Neural cell (in vitro differentiated cells): Measurements from ENCODE around the gene TPGS1. TPM values are rescaled to one million over a fixed set of nuclear protein-coding genes. Genes with fewer than 3 reads are reported as not detected.

Experiments
- H2AFZ ChIP-seq: fragments of 200-600, 300-800 bp; sonication (generic), shearing (Covaris generic); 2 replicates; pipeline ENCODE4 v1.6.0; 2014; ENCODE audit warnings: low read depth, mild to moderate bottlenecking, antibody characterized with exemption, low read length, moderate library complexity
- H3F3A ChIP-seq: fragments of 200-600 bp; shearing (Covaris generic); 2 replicates; pipeline ENCODE4 v1.6.1; 2016; ENCODE audit warnings: mild to moderate bottlenecking, moderate library complexity, mixed read lengths, antibody characterized with exemption, low read length; ENCODE audit not compliant: insufficient read depth, poor library complexity, severe bottlenecking
- H3K27ac ChIP-seq: fragments of 200-600, 300-800 bp; sonication (generic), shearing (Covaris generic); 2 replicates; pipeline ENCODE4 v1.5.1; 2014; ENCODE audit warnings: mild to moderate bottlenecking, low read length, moderate library complexity
- H3K27me3 ChIP-seq: fragments of 300-800, 200-600 bp; sonication (generic), shearing (Covaris generic); 2 replicates; pipeline ENCODE4 v1.6.0; 2014; ENCODE audit warnings: mild to moderate bottlenecking, low read depth, low read length, moderate library complexity; ENCODE audit not compliant: insufficient read depth
- H3K36me3 ChIP-seq: fragments of 300-800, 200-600 bp; sonication (generic), shearing (Covaris generic); 2 replicates; pipeline ENCODE4 v1.5.1; 2014; ENCODE audit warnings: mild to moderate bottlenecking, antibody characterized with exemption, low read length, moderate library complexity; ENCODE audit not compliant: insufficient read depth
- H3K4me2 ChIP-seq: fragments of 300-800, 200-600 bp; sonication (generic), shearing (Covaris generic); 2 replicates; pipeline ENCODE4 v1.6.0; 2014; ENCODE audit warnings: mild to moderate bottlenecking, low read length
- H3K4me3 ChIP-seq: fragments of 300-800, 200-600 bp; sonication (generic), shearing (Covaris generic); 2 replicates; pipeline ENCODE4 v1.5.1; 2014; ENCODE audit warnings: mild to moderate bottlenecking, low read length, moderate library complexity
- H3K79me2 ChIP-seq: fragments of 200-600 bp; shearing (Covaris generic); replicated peaks from 2 replicates; pipeline ENCODE4 v1.6.0; 2014; ENCODE audit warnings: mild to moderate bottlenecking, low read length, moderate library complexity; ENCODE audit not compliant: insufficient read depth
- H3K9ac ChIP-seq: fragments of 300-800, 200-600 bp; sonication (generic), shearing (Covaris generic); 2 replicates; pipeline ENCODE4 v1.6.1; 2016; ENCODE audit warnings: mild to moderate bottlenecking, low read length, mixed read lengths
- H3K9me2 ChIP-seq: fragments of 200-600 bp; shearing (Covaris generic); 2 replicates; pipeline ENCODE4 v1.6.1; 2016; ENCODE audit warnings: mild to moderate bottlenecking, low read length, mixed read lengths; ENCODE audit not compliant: insufficient read depth
- H3K9me3 ChIP-seq: fragments of 200-600, 300-800 bp; sonication (generic), shearing (Covaris generic); 2 replicates; pipeline ENCODE4 v1.6.1; 2016; ENCODE audit warnings: mild to moderate bottlenecking, mixed run types, low read length, moderate library complexity, mixed read lengths
- H4K20me1 ChIP-seq: fragments of 200-600 bp; shearing (Covaris generic); 2 replicates; pipeline ENCODE4 v1.6.1; 2016; ENCODE audit warnings: mild to moderate bottlenecking, mixed run types; ENCODE audit not compliant: insufficient read depth
- CTCF ChIP-seq: fragments of 450-650 bp; IDR thresholded peaks from 2 replicates; pipeline ENCODE4 v1.5.1; 2014; ENCODE audit warnings: antibody characterized with exemption, mild to moderate bottlenecking, moderate library complexity; ENCODE audit not compliant: poor library complexity, severe bottlenecking
- EP300 ChIP-seq: fragments of 450-650 bp; conservative IDR thresholded peaks from 2 replicates; pipeline ENCODE4 v1.6.1; 2014; ENCODE audit warnings: antibody characterized with exemption, mild to moderate bottlenecking, moderate library complexity; ENCODE audit not compliant: poor library complexity, severe bottlenecking
- EZH2 ChIP-seq: fragments of 200-600, 300-800 bp; shearing (Covaris generic), sonication (generic); IDR thresholded peaks from 2 replicates; pipeline ENCODE4 v1.6.1; 2014; ENCODE audit warnings: antibody characterized with exemption, low read length, borderline replicate concordance, mild to moderate bottlenecking; ENCODE audit not compliant: insufficient read depth, poor library complexity, severe bottlenecking
- MXI1 ChIP-seq: fragments of 450-650 bp; conservative IDR thresholded peaks from 2 replicates; pipeline ENCODE4 v1.6.1; 2014; ENCODE audit warnings: antibody characterized with exemption, mild to moderate bottlenecking; ENCODE audit not compliant: poor library complexity, severe bottlenecking
- POLR2AphosphoS5 ChIP-seq: IDR thresholded peaks from 2 replicates; pipeline ENCODE4 v1.6.1; 2012
- RAD21 ChIP-seq: fragments of 450-650 bp; conservative IDR thresholded peaks from 2 replicates; pipeline ENCODE4 v1.6.1; 2014; ENCODE audit warnings: antibody characterized with exemption, mild to moderate bottlenecking, moderate library complexity
- REST ChIP-seq: IDR thresholded peaks from 2 replicates; pipeline ENCODE4 v1.6.1; 2012; ENCODE audit warnings: borderline replicate concordance
- SMC3 ChIP-seq: fragments of 450-650 bp; conservative IDR thresholded peaks from 2 replicates; pipeline ENCODE4 v1.6.1; 2014; ENCODE audit warnings: antibody characterized with exemption, mild to moderate bottlenecking, moderate library complexity; ENCODE audit not compliant: poor library complexity
- TAF1 ChIP-seq: IDR thresholded peaks from 2 replicates; pipeline ENCODE4 v1.6.1; 2012; ENCODE audit warnings: low read depth
- polyA plus RNA-seq: library from polyadenylated mRNA; depleted of rRNA; stranded (reverse); fragments of >200 nt; gene quantifications from 2 replicates; pipeline ENCODE4 v1.2.3, GENCODE V29; 2014

Gene TPGS1
- polyA plus RNA-seq, 1 donor from 2014 or later, result 79.6 TPM

- Histone ChIP-seq H3K4me3 (no peak overlapping the region), H3K4me2 (no peak overlapping the region), H3K79me2 (no peaks in the 10 kb centered on the region), H3K9me2 (no peaks in the 10 kb centered on the region), H3K27ac (no peak overlapping the region), H2AFZ (no peak overlapping the region), H3K36me3 (no peaks in the 10 kb centered on the region), H3K9ac (no peak overlapping the region), H4K20me1 (no peaks in the 10 kb centered on the region), H3F3A (no peaks in the 10 kb centered on the region), H3K27me3 (no peaks in the 10 kb centered on the region), H3K9me3 (no peaks in the 10 kb centered on the region)
- TF ChIP-seq TAF1 (no peak), REST (no peak), CTCF (no peak), POLR2AphosphoS5 (no peak), MXI1 (no peak), RAD21 (no peak), SMC3 (no peak), EP300 (no peak), EZH2 (no peak)
These were observed 12.2 kb downstream of the TPGS1 start for GRCh38 chr19:519449-519865.

- no peak for TF ChIP-seq POLR2AphosphoS5
- no peak for TF ChIP-seq RAD21
- no peak for TF ChIP-seq TAF1
- no peak for TF ChIP-seq REST
- no peak for TF ChIP-seq EZH2
- no peak for TF ChIP-seq EP300
- no peak for TF ChIP-seq MXI1
- no peak for TF ChIP-seq CTCF
- TF ChIP-seq SMC3, result no peak
- Histone ChIP-seq H3K27me3 (no peaks in the 10 kb centered on the region), H3K4me2 (no peak overlapping the region), H3K4me3 (no peak overlapping the region), H4K20me1 (no peaks in the 10 kb centered on the region), H3K9me2 (no peaks in the 10 kb centered on the region), H3K79me2 (no peaks in the 10 kb centered on the region), H3K9me3 (no peaks in the 10 kb centered on the region), H3K36me3 (no peaks in the 10 kb centered on the region), H2AFZ (no peak overlapping the region), H3K27ac (no peak overlapping the region), H3F3A (no peaks in the 10 kb centered on the region), H3K9ac (no peak overlapping the region)
These were observed 15.4 kb downstream of the TPGS1 start for GRCh38 chr19:522726-523125.
